Thyroid gland (tissue), 4 donors: ENCODE results near the gene PEPD.

Experiments
- CTCF ChIP-seq, 6 experiments: fragments of 200-600 bp in 3 of 6; fragments of 450-650 bp in 3 of 6; sonication (generic) in 3 of 6; IDR thresholded peaks; one replicate each; pipeline ENCODE4 v1.5.1; 2016 to 2019; ENCODE audit warnings: antibody characterized with exemption in 6 of 6, mild to moderate bottlenecking in 2 of 6, inconsistent platforms in 1 of 6, moderate library complexity in 1 of 6
- POLR2A ChIP-seq, 2 donors: fragments of 450-650 bp; IDR thresholded peaks; one replicate each; pipeline ENCODE4 v1.6.1; 2017; ENCODE audit warnings: antibody characterized with exemption in 2 of 2, mild to moderate bottlenecking in 2 of 2, moderate library complexity in 1 of 2

DNA sequence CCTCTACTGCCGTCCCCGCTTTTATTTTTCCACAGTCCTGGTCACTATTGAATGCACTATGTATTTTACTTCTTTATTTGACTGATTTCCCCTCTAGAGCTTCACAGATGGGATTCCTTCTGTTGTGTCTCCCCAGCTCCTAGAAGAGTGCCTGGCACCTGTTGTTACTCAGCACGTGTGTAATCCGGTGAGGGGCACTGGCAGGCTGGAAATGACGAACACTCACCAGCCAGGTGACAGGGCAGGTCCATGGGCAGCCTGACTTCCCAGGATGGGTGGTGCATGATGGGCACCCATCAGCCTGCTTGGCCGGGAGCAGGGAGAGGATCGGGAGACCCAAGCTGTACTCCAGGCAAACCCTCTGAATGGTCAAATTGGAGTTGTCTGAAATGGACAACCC is 80.9 kb downstream of the PEPD start:
- TF ChIP-seq POLR2A (IDR thresholded peaks at IDR 0.05) (no peak), CTCF (IDR thresholded peaks at IDR 0.05) (no peak)
